ENCODE results near the gene CHRNA3.

The CHRNA3 gene

GRCh38 chr15:78620527-78621421, at the start of gene CHRNA3:
Gene CHRNA3, minus strand, starts transcription at chr15:78620996. Its CDS starts 202 bp downstream, at chr15:78620794.
- Histone ChIP-seq H3K27me3 (replicated peaks; ENCODE audit: control insufficient read depth, insufficient read depth, low read length) (peaks cover 69% of the 10 kb centered on the region), H3K9me3 (ENCODE audit: control insufficient read depth, low read length) (no peaks in the 10 kb centered on the region), H3K9ac (ENCODE audit: low read length) (no peak within 1 kb of the TSS), H3K4me1 (ENCODE audit: control insufficient read depth, insufficient read depth, low read length) (peaks cover 5% of the 10 kb centered on the region), H3K4me3 (ENCODE audit: low read length) (no peak within 1 kb of the TSS), H3K36me3 (ENCODE audit: control insufficient read depth, insufficient read depth, low read length, severe bottlenecking) (no peaks in the 10 kb centered on the region)
- DNase-seq (ENCODE audit: low read depth): no peak

GRCh38 chr15:78668987-78669386, 48.2 kb upstream of the CHRNA3 start:
- no peak overlapping the region for H3K4me3 ChIP-seq (ENCODE audit: low read length)
- no peaks in the 10 kb centered on the region for H3K36me3 ChIP-seq (ENCODE audit: control insufficient read depth, insufficient read depth, low read length, severe bottlenecking)
- DNase-seq (ENCODE audit: low read depth): no peak
- H3K4me1 ChIP-seq (ENCODE audit: control insufficient read depth, insufficient read depth, low read length): no peaks in the 10 kb centered on the region
- H3K9me3 ChIP-seq (ENCODE audit: control insufficient read depth, low read length): no peaks in the 10 kb centered on the region
- no peak overlapping the region for H3K9ac ChIP-seq (ENCODE audit: low read length)
- H3K27me3 ChIP-seq (replicated peaks; ENCODE audit: control insufficient read depth, insufficient read depth, low read length): peaks cover 21% of the 10 kb centered on the region

GRCh38 chr15:78667578-78668236, 46.9 kb upstream of the CHRNA3 start:
- Histone ChIP-seq H3K4me1 (ENCODE audit: control insufficient read depth, insufficient read depth, low read length) (no peaks in the 10 kb centered on the region), H3K9me3 (ENCODE audit: control insufficient read depth, low read length) (no peaks in the 10 kb centered on the region), H3K4me3 (ENCODE audit: low read length) (no peak overlapping the region), H3K27me3 (replicated peaks; ENCODE audit: control insufficient read depth, insufficient read depth, low read length) (peaks cover 21% of the 10 kb centered on the region), H3K36me3 (ENCODE audit: control insufficient read depth, insufficient read depth, low read length, severe bottlenecking) (no peaks in the 10 kb centered on the region), H3K9ac (ENCODE audit: low read length) (no peak overlapping the region)
- no peak for DNase-seq (ENCODE audit: low read depth)

GRCh38 chr15:78666010-78666409, 45.2 kb upstream of the CHRNA3 start:
- H3K4me1 ChIP-seq (ENCODE audit: control insufficient read depth, insufficient read depth, low read length): no peaks in the 10 kb centered on the region
- peaks cover 24% of the 10 kb centered on the region for H3K27me3 ChIP-seq (replicated peaks; ENCODE audit: control insufficient read depth, insufficient read depth, low read length)
- no peak overlapping the region for H3K4me3 ChIP-seq (ENCODE audit: low read length)

GRCh38 chr15:78663703-78664102, 42.9 kb upstream of the CHRNA3 start:
- Histone ChIP-seq H3K9me3 (ENCODE audit: control insufficient read depth, low read length) (no peaks in the 10 kb centered on the region), H3K27me3 (replicated peaks; ENCODE audit: control insufficient read depth, insufficient read depth, low read length) (peaks cover 35% of the 10 kb centered on the region), H3K9ac (ENCODE audit: low read length) (no peak overlapping the region), H3K36me3 (ENCODE audit: control insufficient read depth, insufficient read depth, low read length, severe bottlenecking) (no peaks in the 10 kb centered on the region), H3K4me3 (ENCODE audit: low read length) (no peak overlapping the region), H3K4me1 (ENCODE audit: control insufficient read depth, insufficient read depth, low read length) (no peaks in the 10 kb centered on the region)
- DNase-seq (ENCODE audit: low read depth): no peak

More at GRCh38 chr15:78666010-78666409, 45.2 kb upstream of the CHRNA3 start:
- Histone ChIP-seq H3K9ac (ENCODE audit: low read length) (no peak overlapping the region), H3K9me3 (ENCODE audit: control insufficient read depth, low read length) (no peaks in the 10 kb centered on the region), H3K36me3 (ENCODE audit: control insufficient read depth, insufficient read depth, low read length, severe bottlenecking) (no peaks in the 10 kb centered on the region)
- no peak for DNase-seq (ENCODE audit: low read depth)

- Histone ChIP-seq H3K4me1 (ENCODE audit: control insufficient read depth, insufficient read depth, low read length) (no peaks in the 10 kb centered on the region), H3K9me3 (ENCODE audit: control insufficient read depth, low read length) (no peaks in the 10 kb centered on the region), H3K4me3 (ENCODE audit: low read length) (no peak overlapping the region), H3K9ac (ENCODE audit: low read length) (no peak overlapping the region), H3K36me3 (ENCODE audit: control insufficient read depth, insufficient read depth, low read length, severe bottlenecking) (no peaks in the 10 kb centered on the region), H3K27me3 (replicated peaks; ENCODE audit: control insufficient read depth, insufficient read depth, low read length) (peaks cover 23% of the 10 kb centered on the region)
- DNase-seq (ENCODE audit: low read depth): no peak
These were observed 41.2 kb upstream of the CHRNA3 start for GRCh38 chr15:78662028-78662427.

- DNase-seq (ENCODE audit: low read depth): no peak
- H3K4me3 ChIP-seq (ENCODE audit: low read length): no peak overlapping the region
- H3K4me1 ChIP-seq (ENCODE audit: control insufficient read depth, insufficient read depth, low read length): no peaks in the 10 kb centered on the region
- peaks cover 24% of the 10 kb centered on the region for H3K27me3 ChIP-seq (replicated peaks; ENCODE audit: control insufficient read depth, insufficient read depth, low read length)
- no peak overlapping the region for H3K9ac ChIP-seq (ENCODE audit: low read length)
- H3K9me3 ChIP-seq (ENCODE audit: control insufficient read depth, low read length): no peaks in the 10 kb centered on the region
- no peaks in the 10 kb centered on the region for H3K36me3 ChIP-seq (ENCODE audit: control insufficient read depth, insufficient read depth, low read length, severe bottlenecking)
These were observed 40.2 kb upstream of the CHRNA3 start for GRCh38 chr15:78661001-78661400.

- H3K9me3 ChIP-seq (ENCODE audit: control insufficient read depth, low read length): no peaks in the 10 kb centered on the region
- no peak overlapping the region for H3K9ac ChIP-seq (ENCODE audit: low read length)
- no peak for DNase-seq (ENCODE audit: low read depth)
- H3K36me3 ChIP-seq (ENCODE audit: control insufficient read depth, insufficient read depth, low read length, severe bottlenecking): no peaks in the 10 kb centered on the region
- H3K4me1 ChIP-seq (ENCODE audit: control insufficient read depth, insufficient read depth, low read length): no peaks in the 10 kb centered on the region
- peaks cover 20% of the 10 kb centered on the region for H3K27me3 ChIP-seq (replicated peaks; ENCODE audit: control insufficient read depth, insufficient read depth, low read length)
- no peak overlapping the region for H3K4me3 ChIP-seq (ENCODE audit: low read length)
These were observed 39.8 kb upstream of the CHRNA3 start for GRCh38 chr15:78660584-78660983.

GRCh38 chr15:78658823-78659222, 38.0 kb upstream of the CHRNA3 start:
- Histone ChIP-seq H3K4me3 (ENCODE audit: low read length) (no peak overlapping the region), H3K9me3 (ENCODE audit: control insufficient read depth, low read length) (no peaks in the 10 kb centered on the region), H3K36me3 (ENCODE audit: control insufficient read depth, insufficient read depth, low read length, severe bottlenecking) (no peaks in the 10 kb centered on the region), H3K9ac (ENCODE audit: low read length) (no peak overlapping the region), H3K4me1 (ENCODE audit: control insufficient read depth, insufficient read depth, low read length) (no peaks in the 10 kb centered on the region), H3K27me3 (replicated peaks; ENCODE audit: control insufficient read depth, insufficient read depth, low read length) (peaks cover 21% of the 10 kb centered on the region)
- no peak for DNase-seq (ENCODE audit: low read depth)

- Histone ChIP-seq H3K36me3 (ENCODE audit: control insufficient read depth, insufficient read depth, low read length, severe bottlenecking) (no peaks in the 10 kb centered on the region), H3K27me3 (replicated peaks; ENCODE audit: control insufficient read depth, insufficient read depth, low read length) (peaks cover 32% of the 10 kb centered on the region), H3K4me3 (ENCODE audit: low read length) (no peak overlapping the region), H3K9ac (ENCODE audit: low read length) (no peak overlapping the region), H3K9me3 (ENCODE audit: control insufficient read depth, low read length) (no peaks in the 10 kb centered on the region), H3K4me1 (ENCODE audit: control insufficient read depth, insufficient read depth, low read length) (no peaks in the 10 kb centered on the region)
- no peak for DNase-seq (ENCODE audit: low read depth)
These were observed 33.5 kb upstream of the CHRNA3 start for GRCh38 chr15:78654272-78654671.

GRCh38 chr15:78651930-78652615, 31.3 kb upstream of the CHRNA3 start:
- DNase-seq (ENCODE audit: low read depth): no peak
- H3K27me3 ChIP-seq (replicated peaks; ENCODE audit: control insufficient read depth, insufficient read depth, low read length): peaks cover 29% of the 10 kb centered on the region
- no peaks in the 10 kb centered on the region for H3K4me1 ChIP-seq (ENCODE audit: control insufficient read depth, insufficient read depth, low read length)
- no peaks in the 10 kb centered on the region for H3K36me3 ChIP-seq (ENCODE audit: control insufficient read depth, insufficient read depth, low read length, severe bottlenecking)
- H3K9ac ChIP-seq (ENCODE audit: low read length): no peak overlapping the region
- H3K9me3 ChIP-seq (ENCODE audit: control insufficient read depth, low read length): no peaks in the 10 kb centered on the region
- H3K4me3 ChIP-seq (ENCODE audit: low read length): no peak overlapping the region

Data from adipocyte (in vitro differentiated cells).